ENCODE data around the gene IFFO2.
"Not testable (repeated sequence)": the region's sequence is repeated elsewhere in the genome, so short reads cannot be mapped to it uniquely, and the experiment has no call there.

The IFFO2 gene

GRCh38 chr1:18871401-18872070, 84.9 kb downstream of the IFFO2 start:
- DNase-seq, result no peak

DNA sequence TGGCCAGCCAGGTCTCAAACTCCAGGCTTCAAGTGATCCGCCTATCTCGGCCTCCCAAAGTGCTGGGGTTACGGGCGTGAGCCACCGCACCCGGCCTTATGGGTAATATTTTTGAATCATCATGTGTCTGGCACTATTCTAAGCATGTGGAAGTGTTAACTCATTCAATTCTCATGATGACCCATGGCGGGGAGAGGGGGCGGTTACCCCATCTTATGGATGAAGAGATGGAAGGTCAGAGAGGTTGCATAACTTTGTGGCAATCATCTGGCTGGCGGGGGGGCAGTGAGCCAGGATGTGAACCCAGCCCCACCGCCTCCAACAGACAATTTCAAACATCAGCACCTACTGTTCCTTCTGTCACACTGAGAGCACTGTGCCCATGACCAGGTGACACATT, 85.5 kb downstream of the IFFO2 start:
- no peak for DNase-seq

- not testable (repeated sequence) for DNase-seq
Observed at GRCh38 chr1:18870595-18870865, 85.9 kb downstream of the IFFO2 start.

DNA sequence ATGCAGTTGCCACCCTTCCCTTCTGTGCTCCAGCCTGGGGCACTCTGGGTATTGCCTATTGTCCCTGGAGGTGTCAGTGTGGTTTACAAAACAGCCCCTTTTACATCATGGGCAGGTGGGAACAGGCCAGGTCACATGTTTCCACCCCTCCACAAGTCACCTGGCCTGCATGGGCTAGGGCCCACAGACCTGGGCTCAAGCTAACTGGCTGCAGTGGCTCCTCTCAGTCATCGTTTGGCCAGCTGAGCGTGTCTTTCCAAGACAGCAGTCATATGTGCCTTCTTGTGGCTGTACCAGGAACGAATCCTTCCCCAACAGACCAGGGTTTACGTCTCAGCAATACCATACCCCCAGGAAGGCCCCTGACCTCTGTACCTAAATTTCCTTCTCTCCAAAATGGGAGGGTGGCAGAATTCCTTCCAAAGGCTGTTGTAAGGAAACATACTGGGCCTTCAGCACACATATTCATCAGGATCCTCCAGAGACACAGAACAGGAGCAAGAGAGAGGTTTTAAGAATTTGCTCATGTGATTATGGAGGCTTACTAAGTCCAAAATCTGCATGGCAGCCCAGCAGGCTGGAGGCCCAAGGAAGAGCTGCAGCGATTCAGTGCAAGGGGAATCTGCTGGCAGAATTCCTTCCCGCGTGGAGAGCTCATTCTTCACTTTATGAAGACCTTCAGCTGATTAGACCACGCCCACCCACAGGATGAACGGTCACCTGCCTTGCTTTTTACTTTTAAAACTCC, 86.5 kb downstream of the IFFO2 start:
- no peak for DNase-seq

DNA sequence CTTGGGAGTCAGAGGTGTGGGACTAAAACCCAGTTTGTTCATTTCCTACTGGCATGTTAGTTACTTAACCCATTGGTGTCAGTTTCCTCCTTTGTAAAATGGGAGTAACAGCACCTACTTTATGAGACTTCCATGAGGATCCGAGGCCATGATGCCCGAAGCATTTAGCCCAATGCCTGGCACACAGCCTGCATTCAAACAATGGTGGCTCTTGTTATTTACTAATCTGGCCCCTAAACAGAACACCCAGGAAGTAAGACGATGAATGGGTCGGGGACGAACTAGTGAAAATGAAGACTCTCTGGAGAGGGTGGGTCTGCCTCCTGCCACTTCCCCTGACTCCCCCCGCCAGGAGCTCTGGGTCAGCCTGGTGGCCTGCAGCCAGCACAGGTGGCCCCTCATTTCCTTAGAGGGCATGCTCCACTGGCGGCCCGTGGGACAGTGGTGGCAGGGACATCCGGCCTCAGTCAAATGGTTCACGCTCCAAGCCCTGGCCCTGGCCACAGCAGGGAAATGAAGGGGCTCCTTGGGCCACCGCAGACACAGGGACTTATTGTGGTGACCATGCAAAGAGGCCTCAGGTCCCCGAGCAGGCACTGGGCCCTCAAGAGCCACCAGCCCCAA, 87.6 kb downstream of the IFFO2 start:
- DNase-seq, result no peak

GRCh38 chr1:18868354-18868753, 88.1 kb downstream of the IFFO2 start:
- DNase-seq, result no peak

GRCh38 chr1:18866846-18867245, 89.6 kb downstream of the IFFO2 start:
- no peak for DNase-seq

- no peak for DNase-seq
Observed at GRCh38 chr1:18866314-18866713, 90.2 kb downstream of the IFFO2 start.

DNA sequence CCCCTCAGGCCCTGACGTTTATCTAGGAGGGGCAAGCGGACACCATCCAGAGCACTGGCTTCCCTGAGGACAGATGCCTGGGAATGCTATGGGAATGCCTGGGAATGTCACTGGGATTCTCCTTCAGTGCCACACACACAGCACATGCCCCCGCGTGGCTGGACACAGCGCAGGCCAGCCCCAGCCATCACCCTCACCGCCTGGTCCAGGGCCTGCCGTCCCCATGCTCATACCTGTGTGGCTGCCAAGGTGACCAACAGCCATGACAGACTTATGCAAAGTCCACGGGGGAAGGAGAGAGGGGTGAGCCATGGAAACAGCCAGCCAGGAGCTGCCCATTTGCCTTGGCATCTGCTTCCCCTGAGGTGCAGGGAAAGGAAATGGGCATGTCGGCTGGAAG, 91.3 kb downstream of the IFFO2 start:
- DNase-seq, result no peak

DNA sequence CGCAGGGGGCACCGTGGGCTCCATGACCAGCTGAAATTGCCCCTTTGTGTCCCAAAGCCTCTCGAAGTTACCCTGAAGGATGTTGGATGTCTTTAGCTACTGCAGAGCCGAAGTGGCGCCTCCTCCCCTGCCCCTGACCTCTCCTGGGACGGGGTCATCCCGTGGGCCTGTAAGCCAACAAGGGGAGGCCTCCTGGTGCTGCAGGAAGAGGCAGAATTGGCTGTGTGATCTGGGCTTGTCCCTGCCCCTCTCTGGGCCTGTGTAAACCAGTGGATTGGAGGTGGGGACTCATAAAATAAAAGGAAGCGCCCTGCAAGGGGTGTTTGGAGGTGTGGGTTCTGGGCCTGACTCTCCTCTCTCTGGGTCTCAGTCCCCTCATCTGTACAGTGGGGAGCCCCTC, 94.9 kb downstream of the IFFO2 start:
- no peak for DNase-seq

DNA sequence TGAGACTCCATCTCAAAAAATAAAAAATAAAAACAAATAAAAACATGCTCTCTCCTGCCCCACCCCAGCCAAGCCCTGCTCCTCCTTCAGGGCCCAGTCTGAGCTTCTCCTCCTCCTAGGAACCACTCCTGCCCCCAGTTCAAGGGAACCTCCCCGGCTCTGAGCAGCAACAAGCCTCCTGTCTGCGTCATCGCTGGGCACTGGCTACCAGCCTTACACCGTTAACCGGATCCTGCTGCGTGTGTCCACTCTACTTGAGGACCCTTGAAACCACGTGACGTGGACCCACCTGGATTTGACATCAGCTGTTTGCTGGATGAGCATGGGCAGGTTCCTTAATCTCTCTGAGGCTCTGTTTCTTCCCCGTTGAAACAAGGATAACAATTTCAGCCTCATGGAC, 95.4 kb downstream of the IFFO2 start:
- DNase-seq, result no peak

GRCh38 chr1:18859560-18859959, 96.9 kb downstream of the IFFO2 start, which contains the start of gene TAS1R2:
Gene TAS1R2, minus strand, starts transcription at chr1:18859660. Its CDS starts 0 bp downstream, at chr1:18859660.
- DNase-seq, result no peak

DNA sequence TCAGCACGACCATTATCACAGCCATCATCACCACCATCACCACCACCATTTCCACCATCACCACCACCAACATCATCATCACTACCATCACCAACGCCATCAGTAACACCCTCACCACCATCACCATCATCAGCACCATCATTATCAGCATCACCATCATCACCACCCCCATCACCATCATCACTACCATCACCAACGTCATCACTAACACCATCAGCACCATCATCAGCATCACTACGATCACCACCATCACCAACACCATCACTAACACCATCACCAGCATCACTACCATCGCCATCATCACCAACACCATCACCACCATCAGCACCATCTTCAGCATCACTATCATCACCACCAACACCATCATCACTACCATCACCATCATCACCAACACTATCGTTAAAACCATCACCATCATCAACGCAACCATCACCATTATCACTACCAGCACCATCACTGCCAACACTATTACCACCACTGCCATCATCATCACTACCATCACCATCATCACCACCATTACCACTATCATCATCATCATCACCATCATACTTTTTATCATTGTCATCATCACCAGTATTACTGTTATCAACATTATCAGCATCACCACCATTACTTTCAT, 98.3 kb downstream of the IFFO2 start:
- no peak for DNase-seq

- DNase-seq, result no peak
Observed at GRCh38 chr1:18856435-18856834, 100.0 kb downstream of the IFFO2 start.

GRCh38 chr1:18855573-18855972, 100.9 kb downstream of the IFFO2 start:
- no peak for DNase-seq

DNA sequence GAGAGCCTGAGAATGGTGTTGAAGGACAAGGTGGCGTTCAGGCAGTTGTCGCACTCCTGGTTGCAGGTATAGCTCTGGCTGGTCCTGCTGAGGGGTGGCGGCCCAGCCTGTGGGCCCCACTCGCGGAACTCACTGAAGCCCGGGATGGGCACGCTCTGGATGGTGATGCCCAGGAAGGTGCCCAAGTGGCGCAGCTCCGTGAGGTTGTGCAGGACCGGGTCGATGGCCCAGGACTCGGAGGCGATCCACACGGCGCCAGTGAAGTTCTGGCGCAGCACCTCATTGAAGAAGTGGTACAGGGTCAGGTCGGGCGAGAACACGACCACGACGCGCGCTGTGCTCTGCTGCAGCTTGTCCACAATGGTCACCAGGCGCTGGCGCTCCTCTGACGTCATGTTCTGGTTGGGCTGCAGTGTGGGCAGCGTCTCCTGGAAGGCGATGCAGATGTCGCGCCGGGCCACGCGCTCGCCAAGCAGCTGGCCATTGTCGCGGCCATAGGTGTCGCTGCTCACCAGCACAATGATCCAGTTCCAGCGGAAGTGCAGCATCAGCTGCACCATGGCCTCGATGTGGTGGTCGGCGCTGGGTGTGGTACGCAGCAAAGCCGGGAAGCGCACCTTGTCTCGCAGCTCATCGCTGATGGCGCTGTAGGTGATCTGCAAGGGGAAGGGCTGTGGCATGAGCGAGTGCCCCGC, 102.0 kb downstream of the IFFO2 start:
- no peak for DNase-seq

Data from NCI-H1694 treated with DMSO at 0.1 percent for 48 hours (cell line).